Fibroblast of lung (primary cell): ENCODE measurements around the gene EFHC1. TPM values are rescaled to one million over a fixed set of nuclear protein-coding genes. Genes with fewer than 3 reads are reported as not detected.

Experiments used
- DNase-seq, 2 donors: peaks; one replicate each; pipeline versions ENCODE4 v3.0.0 to v3.0.0-alpha.2; 2010; ENCODE audit warnings: low read depth in 2 of 2
- H2AFZ ChIP-seq: 2 replicates; pipeline ENCODE4 v1.5.1; 2012; ENCODE audit warnings: low read length, control low read depth, inconsistent platforms
- H3K27ac ChIP-seq: 2 replicates; pipeline ENCODE4 v1.5.1; 2011; ENCODE audit warnings: low read length, control low read depth; ENCODE audit not compliant: insufficient read depth
- H3K27me3 ChIP-seq: 2 replicates; pipeline ENCODE4 v1.5.1; 2011; ENCODE audit warnings: mild to moderate bottlenecking, low read length; ENCODE audit not compliant: control insufficient read depth, insufficient read depth
- H3K36me3 ChIP-seq: 2 replicates; pipeline ENCODE4 v1.5.1; 2011; ENCODE audit warnings: low read length; ENCODE audit not compliant: control insufficient read depth, insufficient read depth
- H3K4me1 ChIP-seq: 2 replicates; pipeline ENCODE4 v1.5.1; 2011; ENCODE audit warnings: low read length; ENCODE audit not compliant: control insufficient read depth, insufficient read depth; ENCODE audit errors: extremely low read depth
- H3K4me2 ChIP-seq: 2 replicates; pipeline ENCODE4 v1.5.1; 2011; ENCODE audit warnings: low read length, control low read depth; ENCODE audit not compliant: insufficient read depth; ENCODE audit errors: extremely low read depth
- H3K4me3 ChIP-seq, 4 experiments: fragments of 200-600 bp in 1 of 4; sonication (generic) in 1 of 4; replicated peaks in 1 of 4; 2 replicates each; pipeline ENCODE4 v1.5.1; 2011 to 2016; ENCODE audit warnings: low read length in 4 of 4, low read depth in 3 of 4, mild to moderate bottlenecking in 3 of 4, control low read depth in 2 of 4, inconsistent platforms in 1 of 4, mixed read lengths in 1 of 4; ENCODE audit not compliant: insufficient read depth in 1 of 4; ENCODE audit errors: control extremely low read depth in 1 of 4
- H3K79me2 ChIP-seq: 2 replicates; pipeline ENCODE4 v1.5.1; 2012; ENCODE audit warnings: mild to moderate bottlenecking, low read length, inconsistent platforms; ENCODE audit not compliant: control insufficient read depth, insufficient read depth
- H3K9ac ChIP-seq: 2 replicates; pipeline ENCODE4 v1.5.1; 2011; ENCODE audit warnings: mild to moderate bottlenecking, low read length, control low read depth; ENCODE audit not compliant: insufficient read depth
- H3K9me3 ChIP-seq: 2 replicates; pipeline ENCODE4 v1.5.1; 2012; ENCODE audit warnings: low read depth, low read length; ENCODE audit not compliant: control insufficient read depth, insufficient read depth
- H4K20me1 ChIP-seq: 2 replicates; pipeline ENCODE4 v1.5.1; 2011; ENCODE audit warnings: low read length; ENCODE audit not compliant: control insufficient read depth, insufficient read depth; ENCODE audit errors: extremely low read depth
- EZH2 ChIP-seq: IDR thresholded peaks from 2 replicates; pipeline ENCODE4 v1.5.1; 2012; ENCODE audit warnings: low read length, control low read depth, mild to moderate bottlenecking; ENCODE audit errors: missing control alignments
- polyA plus RNA-seq, 2 donors: library from polyadenylated mRNA; depleted of rRNA in 1 of 2; stranded (reverse) in 1 of 2; unstranded in 1 of 2; fragments of >200 nt; gene quantifications; 2 replicates each; pipeline ENCODE4 v1.2.1, GENCODE V29; 2011 to 2012; ENCODE audit warnings: missing spikeins in 1 of 2
- total RNA-seq: library from RNA; depleted of rRNA; stranded (reverse); fragments of >200 nt; gene quantifications from 2 replicates; pipeline ENCODE4 v1.2.1, GENCODE V29; 2014
- TF ChIP-seq, protein P1 (sequence below), 2 donors: IDR thresholded peaks in 1 of 2; conservative IDR thresholded peaks in 1 of 2; 1 replicate in 1 of 2; 2 replicates in 1 of 2; pipeline ENCODE4 v1.5.1; 2011 to 2012; ENCODE audit warnings: low read length in 2 of 2, control low read depth in 1 of 2, inconsistent platforms in 1 of 2, low read depth in 1 of 2, mild to moderate bottlenecking in 1 of 2

The EFHC1 gene
- total and polyA plus RNA-seq, 2 donors (not counting 1 experiment from before 2014, with no cell fraction given), result 29.4 to 32.9 TPM

GRCh38 chr6:52558266-52559000 lies 138.3 kb downstream of the EFHC1 start:
- Histone ChIP-seq H3K36me3 (no peaks in the 10 kb centered on the region), H3K9me3 (no peaks in the 10 kb centered on the region), H3K9ac (no peak overlapping the region), H3K27me3 (no peaks in the 10 kb centered on the region), H3K4me3 (peak overlapping the region in 1 of 4 experiments; percentile 18), H3K79me2 (peaks cover 96% of the 10 kb centered on the region), H3K4me1 (peaks cover 54% of the 10 kb centered on the region), H3K27ac (peak overlapping the region; percentile 83), H2AFZ (no peak overlapping the region), H3K4me2 (peak overlapping the region; percentile 54), H4K20me1 (peaks cover 2% of the 10 kb centered on the region)
- peak; percentile 43 to 55 for DNase-seq
- TF ChIP-seq EZH2, result no peak
- TF ChIP-seq, protein P1, sequence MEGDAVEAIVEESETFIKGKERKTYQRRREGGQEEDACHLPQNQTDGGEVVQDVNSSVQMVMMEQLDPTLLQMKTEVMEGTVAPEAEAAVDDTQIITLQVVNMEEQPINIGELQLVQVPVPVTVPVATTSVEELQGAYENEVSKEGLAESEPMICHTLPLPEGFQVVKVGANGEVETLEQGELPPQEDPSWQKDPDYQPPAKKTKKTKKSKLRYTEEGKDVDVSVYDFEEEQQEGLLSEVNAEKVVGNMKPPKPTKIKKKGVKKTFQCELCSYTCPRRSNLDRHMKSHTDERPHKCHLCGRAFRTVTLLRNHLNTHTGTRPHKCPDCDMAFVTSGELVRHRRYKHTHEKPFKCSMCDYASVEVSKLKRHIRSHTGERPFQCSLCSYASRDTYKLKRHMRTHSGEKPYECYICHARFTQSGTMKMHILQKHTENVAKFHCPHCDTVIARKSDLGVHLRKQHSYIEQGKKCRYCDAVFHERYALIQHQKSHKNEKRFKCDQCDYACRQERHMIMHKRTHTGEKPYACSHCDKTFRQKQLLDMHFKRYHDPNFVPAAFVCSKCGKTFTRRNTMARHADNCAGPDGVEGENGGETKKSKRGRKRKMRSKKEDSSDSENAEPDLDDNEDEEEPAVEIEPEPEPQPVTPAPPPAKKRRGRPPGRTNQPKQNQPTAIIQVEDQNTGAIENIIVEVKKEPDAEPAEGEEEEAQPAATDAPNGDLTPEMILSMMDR (conservative IDR thresholded peaks at IDR 0.05 in 1 of 2, IDR thresholded peaks at IDR 0.05 in 1 of 2; ENCODE audit: low read depth in 1 of 2, low read length in 2 of 2), result no peak

- no peak overlapping the region for H3K9ac ChIP-seq
Observed at GRCh38 chr6:52560462-52560861, 140.3 kb downstream of the EFHC1 start.

GRCh38 chr6:52562911-52563310 lies 142.8 kb downstream of the EFHC1 start:
- Histone ChIP-seq H3K36me3 (peaks cover 2% of the 10 kb centered on the region), H3K4me3 (no peak overlapping the region), H3K4me1 (peaks cover 47% of the 10 kb centered on the region), H3K27ac (no peak overlapping the region), H2AFZ (no peak overlapping the region), H3K79me2 (peaks cover 95% of the 10 kb centered on the region), H3K4me2 (peak overlapping the region; percentile 15), H4K20me1 (peaks cover 2% of the 10 kb centered on the region), H3K27me3 (no peaks in the 10 kb centered on the region), H3K9me3 (no peaks in the 10 kb centered on the region), H3K9ac (no peak overlapping the region)
- peak; percentile 29 to 69 for DNase-seq
- TF ChIP-seq EZH2, result no peak
- TF ChIP-seq, protein P1 (conservative IDR thresholded peaks at IDR 0.05 in 1 of 2, IDR thresholded peaks at IDR 0.05 in 1 of 2; ENCODE audit: low read depth in 1 of 2, low read length in 2 of 2), result no peak

More at GRCh38 chr6:52560462-52560861, 140.3 kb downstream of the EFHC1 start:
- Histone ChIP-seq H3K9me3 (no peaks in the 10 kb centered on the region), H3K79me2 (peaks cover 96% of the 10 kb centered on the region), H3K4me3 (no peak overlapping the region), H2AFZ (no peak overlapping the region), H3K36me3 (peaks cover 2% of the 10 kb centered on the region), H3K27ac (peak overlapping the region; percentile 48), H3K27me3 (no peaks in the 10 kb centered on the region), H3K4me1 (peaks cover 43% of the 10 kb centered on the region), H3K4me2 (no peak overlapping the region), H4K20me1 (peaks cover 2% of the 10 kb centered on the region)
- no peak for TF ChIP-seq EZH2
- TF ChIP-seq, protein P1 (conservative IDR thresholded peaks at IDR 0.05 in 1 of 2, IDR thresholded peaks at IDR 0.05 in 1 of 2; ENCODE audit: low read depth in 1 of 2, low read length in 2 of 2), result no peak
- peak in 1 of 2 donors; percentile 49 for DNase-seq
